Neuronal stem cell (in vitro differentiated cells): ENCODE results near the gene PMIS2.

ENCODE experiments used
- DNase-seq: peaks from one replicate; pipeline ENCODE4 v3.0.0-alpha.2; 2013; ENCODE audit warnings: low spot score
- H2AFZ ChIP-seq: one replicate; pipeline ENCODE4 v1.6.1; 2013; ENCODE audit warnings: mild to moderate bottlenecking, low read length, inconsistent platforms
- H2AK5ac ChIP-seq: 2 replicates; pipeline ENCODE4 v1.6.1; 2013; ENCODE audit warnings: low read depth, mild to moderate bottlenecking, inconsistent platforms, low read length, moderate library complexity, mixed read lengths
- H2BK120ac ChIP-seq: 2 replicates; pipeline ENCODE4 v1.6.1; 2013; ENCODE audit warnings: low read depth, mild to moderate bottlenecking, inconsistent platforms, low read length, moderate library complexity, mixed read lengths
- H2BK12ac ChIP-seq: one replicate; pipeline ENCODE4 v1.6.1; 2013; ENCODE audit warnings: low read length, inconsistent platforms
- H2BK15ac ChIP-seq: 2 replicates; pipeline ENCODE4 v1.6.1; 2013; ENCODE audit warnings: mild to moderate bottlenecking, low read length, inconsistent platforms, mixed read lengths
- H2BK5ac ChIP-seq: one replicate; pipeline ENCODE4 v1.6.1; 2013; ENCODE audit warnings: inconsistent platforms, mild to moderate bottlenecking, low read length, moderate library complexity
- H3K14ac ChIP-seq: one replicate; pipeline ENCODE4 v1.6.1; 2013; ENCODE audit warnings: low read length, inconsistent platforms
- H3K18ac ChIP-seq: 2 replicates; pipeline ENCODE4 v1.6.1; 2013; ENCODE audit warnings: low read length, inconsistent platforms
- H3K23ac ChIP-seq: 2 replicates; pipeline ENCODE4 v1.6.1; 2013; ENCODE audit warnings: low read depth, mild to moderate bottlenecking, mixed read lengths, low read length, inconsistent platforms; ENCODE audit not compliant: poor library complexity
- H3K27ac ChIP-seq: replicated peaks from 3 replicates; pipeline ENCODE4 v1.5.1; 2013; ENCODE audit warnings: low read length, inconsistent platforms
- H3K27me3 ChIP-seq, 3 experiments: 2 replicates each; pipeline ENCODE4 v1.6.1; 2013; ENCODE audit warnings: low read length in 3 of 3, mild to moderate bottlenecking in 2 of 3, inconsistent platforms in 1 of 3, low read depth in 1 of 3, mixed read lengths in 1 of 3, moderate library complexity in 1 of 3; ENCODE audit not compliant: control insufficient read depth in 3 of 3, insufficient read depth in 3 of 3
- H3K36me3 ChIP-seq, 2 donors: replicated peaks in 1 of 2; 2 replicates each; pipeline ENCODE4 v1.6.1; 2013; ENCODE audit warnings: low read length in 2 of 2; ENCODE audit not compliant: control insufficient read depth in 2 of 2, insufficient read depth in 2 of 2
- H3K4ac ChIP-seq: 2 replicates; pipeline ENCODE4 v1.6.1; 2013; ENCODE audit warnings: inconsistent platforms, mild to moderate bottlenecking, low read length, moderate library complexity
- H3K4me1 ChIP-seq, 2 donors: 1 replicate in 1 of 2; 2 replicates in 1 of 2; pipeline ENCODE4 v1.6.1; 2013; ENCODE audit warnings: low read length in 2 of 2, low read depth in 1 of 2; ENCODE audit not compliant: control insufficient read depth in 2 of 2, insufficient read depth in 1 of 2
- H3K4me2 ChIP-seq: one replicate; pipeline ENCODE4 v1.6.1; 2013; ENCODE audit warnings: mild to moderate bottlenecking, low read length, inconsistent platforms; ENCODE audit not compliant: insufficient read depth, poor library complexity, severe bottlenecking
- H3K4me3 ChIP-seq, 2 donors: 2 replicates each; pipeline ENCODE4 v1.5.1; 2013; ENCODE audit warnings: low read length in 2 of 2, mild to moderate bottlenecking in 2 of 2, inconsistent platforms in 1 of 2, moderate library complexity in 1 of 2
- H3K79me1 ChIP-seq: one replicate; pipeline ENCODE4 v1.6.1; 2013; ENCODE audit warnings: low read depth, mild to moderate bottlenecking, inconsistent platforms, low read length, moderate library complexity
- H3K9ac ChIP-seq: one replicate; pipeline ENCODE4 v1.6.1; 2013; ENCODE audit warnings: mild to moderate bottlenecking, low read depth, low read length, inconsistent platforms; ENCODE audit not compliant: poor library complexity
- H3K9me3 ChIP-seq, 2 donors: replicated peaks in 1 of 2; 2 replicates each; pipeline versions ENCODE3 to v1.6.1; 2013; ENCODE audit warnings: low read length in 2 of 2, mild to moderate bottlenecking in 2 of 2, inconsistent platforms in 1 of 2, low read depth in 1 of 2, mixed read lengths in 1 of 2, moderate library complexity in 1 of 2; ENCODE audit not compliant: control insufficient read depth in 2 of 2, insufficient read depth in 1 of 2
- H4K8ac ChIP-seq: one replicate; pipeline ENCODE4 v1.6.1; 2013; ENCODE audit warnings: low read depth, mild to moderate bottlenecking, inconsistent platforms, low read length, moderate library complexity
- H4K91ac ChIP-seq: one replicate; pipeline ENCODE4 v1.6.1; 2013; ENCODE audit warnings: low read length, low read depth, mild to moderate bottlenecking, inconsistent platforms; ENCODE audit not compliant: poor library complexity
- WGBS, 2 donors: extraction: QIAGEN DNeasy Blood & Tissue Kit; methylation state at CpG; one replicate each; pipeline ENCODE4 v1.1.7; 2013; ENCODE audit warnings: missing lambda C conversion rate in 2 of 2, mixed read lengths in 1 of 2; ENCODE audit not compliant: insufficient read length in 2 of 2, insufficient replicate concordance in 1 of 2; ENCODE audit errors: extremely low coverage in 2 of 2; 5-methylcytosine and 5-hydroxymethylcytosine counted together

PMIS2 gene

GRCh38 chr19:35577918-35578317, 8.1 kb upstream of the PMIS2 start:
- Histone ChIP-seq H3K9me3 (peaks cover 10 to 14% of the 10 kb centered on the region in 2 donors), H3K9ac (no peak overlapping the region), H3K4me2 (no peak overlapping the region), H3K23ac (no peak overlapping the region), H4K8ac (no peak overlapping the region), H2AK5ac (no peak overlapping the region), H2AFZ (no peak overlapping the region), H3K4me1 (no peaks in the 10 kb centered on the region), H3K18ac (no peak overlapping the region), H3K4me3 (no peak overlapping the region), H3K79me1 (no peaks in the 10 kb centered on the region), H2BK5ac (no peak overlapping the region), H3K4ac (no peak overlapping the region), H4K91ac (no peak overlapping the region), H2BK120ac (no peak overlapping the region), H3K14ac (no peak overlapping the region), H3K36me3 (no peaks in the 10 kb centered on the region), H3K27ac (no peak overlapping the region), H3K27me3 (no peaks in the 10 kb centered on the region), H2BK15ac (no peak overlapping the region), H2BK12ac (no peak overlapping the region)
- no peak for DNase-seq
- no CpG with 5 or more reads among the region's 1 CpG for WGBS, 2 donors

GRCh38 chr19:35578707-35579106, 7.3 kb upstream of the PMIS2 start:
- Histone ChIP-seq H2AK5ac (no peak overlapping the region), H3K18ac (no peak overlapping the region), H2BK5ac (no peak overlapping the region)

GRCh38 chr19:35582760-35583159, 3.2 kb upstream of the PMIS2 start:
- H3K9me3 ChIP-seq: peaks cover 2 to 3% of the 10 kb centered on the region in 2 donors
- H3K4me2 ChIP-seq: no peak overlapping the region
- H2AFZ ChIP-seq: no peak overlapping the region
- H2BK120ac ChIP-seq: no peak overlapping the region
- DNase-seq: no peak
- H4K91ac ChIP-seq: no peak overlapping the region
- no peak overlapping the region for H3K23ac ChIP-seq
- H3K79me1 ChIP-seq: peaks cover 1% of the 10 kb centered on the region
- no peak overlapping the region for H3K4ac ChIP-seq
- no peaks in the 10 kb centered on the region for H3K4me1 ChIP-seq
- H4K8ac ChIP-seq: no peak overlapping the region
- H3K9ac ChIP-seq: no peak overlapping the region
- WGBS, 2 donors: no CpG with 5 or more reads among the region's 1 CpG
- no peak overlapping the region for H2AK5ac ChIP-seq
- no peak overlapping the region for H2BK15ac ChIP-seq
- H3K27ac ChIP-seq: no peak overlapping the region
- H3K4me3 ChIP-seq: no peak overlapping the region
- no peak overlapping the region for H2BK5ac ChIP-seq
- no peaks in the 10 kb centered on the region for H3K36me3 ChIP-seq
- H3K27me3 ChIP-seq: no peaks in the 10 kb centered on the region
- no peak overlapping the region for H3K14ac ChIP-seq
- no peak overlapping the region for H3K18ac ChIP-seq
- no peak overlapping the region for H2BK12ac ChIP-seq

More at GRCh38 chr19:35578707-35579106, 7.3 kb upstream of the PMIS2 start:
- Histone ChIP-seq H4K91ac (no peak overlapping the region), H2BK12ac (no peak overlapping the region), H2AFZ (no peak overlapping the region), H3K9me3 (peaks cover 10 to 14% of the 10 kb centered on the region in 2 donors), H3K27ac (no peak overlapping the region), H3K9ac (no peak overlapping the region), H3K4me3 (no peak overlapping the region), H3K4ac (no peak overlapping the region), H3K23ac (no peak overlapping the region), H3K36me3 (no peaks in the 10 kb centered on the region), H3K4me1 (no peaks in the 10 kb centered on the region), H3K27me3 (no peaks in the 10 kb centered on the region), H3K14ac (no peak overlapping the region), H3K79me1 (no peaks in the 10 kb centered on the region), H2BK120ac (no peak overlapping the region), H3K4me2 (no peak overlapping the region), H4K8ac (no peak overlapping the region), H2BK15ac (no peak overlapping the region)
- no peak for DNase-seq
- whole genome bisulfite sequencing, 2 donors: no CpG with 5 or more reads among the region's 7 CpGs

- H2AFZ ChIP-seq: no peak overlapping the region
- no peak overlapping the region for H2BK12ac ChIP-seq
- H4K91ac ChIP-seq: no peak overlapping the region
- no peak overlapping the region for H3K4me3 ChIP-seq
- H2AK5ac ChIP-seq: no peak overlapping the region
- H2BK15ac ChIP-seq: no peak overlapping the region
- H2BK120ac ChIP-seq: no peak overlapping the region
- H3K27me3 ChIP-seq: peaks cover 0 to 3% (median 0%) of the 10 kb centered on the region in 3 experiments
- no CpG with 5 or more reads among the region's 1 CpG for WGBS, 2 donors
- no peak overlapping the region for H2BK5ac ChIP-seq
- H3K18ac ChIP-seq: no peak overlapping the region
- peaks cover 0 to 2% of the 10 kb centered on the region in 2 donors for H3K4me1 ChIP-seq
- no peak overlapping the region for H3K9ac ChIP-seq
- H3K79me1 ChIP-seq: peaks cover 1% of the 10 kb centered on the region
- no peak overlapping the region for H3K27ac ChIP-seq
- peaks cover 0 to 3% of the 10 kb centered on the region in 2 donors for H3K9me3 ChIP-seq
- H3K14ac ChIP-seq: no peak overlapping the region
- no peak overlapping the region for H3K23ac ChIP-seq
- H4K8ac ChIP-seq: no peak overlapping the region
- no peak overlapping the region for H3K4me2 ChIP-seq
- no peak for DNase-seq
- no peaks in the 10 kb centered on the region for H3K36me3 ChIP-seq
- no peak overlapping the region for H3K4ac ChIP-seq
Observed at GRCh38 chr19:35587321-35587720, 1.3 kb downstream of the PMIS2 start.
